ENCODE measurements around the gene DCP1A. TPM values are rescaled to one million over a fixed set of nuclear protein-coding genes. Genes with fewer than 3 reads are reported as not detected.
A peak's percentile ranks its signal among the peaks of the same experiment; 100 is the strongest.
"Not testable (repeated sequence)": the region's sequence is repeated elsewhere in the genome, so short reads cannot be mapped to it uniquely, and the experiment has no call there.

Gene DCP1A
- total and polyA plus RNA-seq, 7 donors, result 4.8 to 19.3 (median 16.2) TPM

- Histone ChIP-seq H3K36me3 (ENCODE audit: insufficient read depth in 1 of 2, low read depth in 1 of 2) (peaks cover under 1 to 70% of the 10 kb centered on the region in 2 donors), H3K4me1 (peaks cover 4% of the 10 kb centered on the region), H3K4me3 (no peak overlapping the region), H3K27ac (no peak overlapping the region), H3K9me3 (no peaks in the 10 kb centered on the region), H3K27me3 (ENCODE audit: insufficient read depth in 3 of 3, low read length in 2 of 3) (no peaks in the 10 kb centered on the region)
- TF ChIP-seq CTCF (IDR thresholded peaks at IDR 0.05), result no peak
- whole genome bisulfite sequencing, 3 donors, result 94 to 99% (median 97%) methylated on average over 6 of the region's 6 CpGs
- intact Hi-C loops (cut with DNase I), result no loop called here
- DNase-seq, result no peak
- no peak for ATAC-seq
Measured at GRCh38 chr3:53334742-53335141, 12.6 kb downstream of the DCP1A start.

- Histone ChIP-seq H3K4me1 (no peaks in the 10 kb centered on the region), H3K9me3 (no peaks in the 10 kb centered on the region), H3K4me3 (no peak overlapping the region), H3K36me3 (ENCODE audit: insufficient read depth in 1 of 2, low read depth in 1 of 2) (peaks cover 0 to 57% of the 10 kb centered on the region in 2 donors), H3K27me3 (ENCODE audit: insufficient read depth in 3 of 3, low read length in 2 of 3) (no peaks in the 10 kb centered on the region), H3K27ac (no peak overlapping the region)
- ATAC-seq, result no peak
- intact Hi-C loops (cut with DNase I), result no loop called here
- TF ChIP-seq CTCF (IDR thresholded peaks at IDR 0.05), result no peak
- DNase-seq, result no peak
- 90 to 97% (median 92%) methylated on average over 1 of the region's 1 CpG for WGBS, 3 donors
Measured at GRCh38 chr3:53331871-53332270, 15.5 kb downstream of the DCP1A start.

GRCh38 chr3:53329897-53330296, 17.4 kb downstream of the DCP1A start:
- Histone ChIP-seq H3K27me3 (ENCODE audit: insufficient read depth in 3 of 3, low read length in 2 of 3) (no peaks in the 10 kb centered on the region), H3K4me1 (peaks cover 12% of the 10 kb centered on the region), H3K4me3 (no peak overlapping the region), H3K9me3 (no peaks in the 10 kb centered on the region), H3K27ac (no peak overlapping the region), H3K36me3 (ENCODE audit: insufficient read depth in 1 of 2, low read depth in 1 of 2) (peaks cover 0 to 42% of the 10 kb centered on the region in 2 donors)
- TF ChIP-seq CTCF (IDR thresholded peaks at IDR 0.05), result no peak
- intact Hi-C loops (cut with DNase I), result no loop called here
- no peak for DNase-seq
- 84 to 96% (median 86%) methylated on average over 1 of the region's 1 CpG for WGBS, 3 donors
- no peak for ATAC-seq

- ATAC-seq, result no peak
- 88 to 97% (median 96%) methylated on average over 5 of the region's 5 CpGs for WGBS, 3 donors
- peaks cover 0 to 31% of the 10 kb centered on the region in 2 donors for H3K36me3 ChIP-seq (ENCODE audit: insufficient read depth in 1 of 2, low read depth in 1 of 2)
Measured at GRCh38 chr3:53328746-53329145, 18.6 kb downstream of the DCP1A start.

GRCh38 chr3:53327986-53328385, 19.4 kb downstream of the DCP1A start:
- H3K27ac ChIP-seq; intact Hi-C loops (cut with DNase I); H3K9me3 ChIP-seq; DNase-seq; H3K27me3 ChIP-seq (ENCODE audit: insufficient read depth in 3 of 3, low read length in 2 of 3); H3K4me3 ChIP-seq: not testable (repeated sequence)
- Histone ChIP-seq H3K4me1 (peaks cover 30% of the 10 kb centered on the region), H3K36me3 (ENCODE audit: insufficient read depth in 1 of 2, low read depth in 1 of 2) (peaks cover 0 to 25% of the 10 kb centered on the region in 2 donors)
- 74 to 82% (median 79%) methylated on average over 6 of the region's 6 CpGs for WGBS, 3 donors
- ATAC-seq, result peak in 1 of 4 donors; percentile 25

More at GRCh38 chr3:53328746-53329145, 18.6 kb downstream of the DCP1A start:
- TF ChIP-seq CTCF (IDR thresholded peaks at IDR 0.05), result no peak
- H3K4me1 ChIP-seq, result peaks cover 23% of the 10 kb centered on the region
- intact Hi-C loops (cut with DNase I), result no loop called here
- no peak overlapping the region for H3K4me3 ChIP-seq
- no peaks in the 10 kb centered on the region for H3K9me3 ChIP-seq
- no peaks in the 10 kb centered on the region for H3K27me3 ChIP-seq (ENCODE audit: insufficient read depth in 3 of 3, low read length in 2 of 3)
- H3K27ac ChIP-seq, result peak overlapping the region; percentile 1
- no peak for DNase-seq
